GM23338 (cell line): Measurements from ENCODE around the gene KRT2.

Experiments used
- EZH2phosphoT487 ChIP-seq: fragments of 200-600 bp; sonication (generic); IDR thresholded peaks from one replicate; pipeline ENCODE4 v1.8.1; 2018; ENCODE audit warnings: antibody characterized with exemption; ENCODE audit not compliant: unreplicated experiment
- POLR2AphosphoS5 ChIP-seq: IDR thresholded peaks from 2 replicates; pipeline ENCODE4 v1.6.1; 2016; ENCODE audit warnings: antibody characterized with exemption, low read depth
- TF ChIP-seq, protein P1 (sequence below), 2 experiments: fragments of 200-600 bp in 1 of 2; sonication (generic) in 1 of 2; conservative IDR thresholded peaks; 2 replicates each; pipeline versions ENCODE4 v1.5.1 to v1.6.1; 2016 to 2017; ENCODE audit warnings: antibody characterized with exemption in 2 of 2, low read depth in 2 of 2, mild to moderate bottlenecking in 2 of 2, moderate library complexity in 1 of 2
- TF ChIP-seq, protein P2 (sequence below): IDR thresholded peaks from one replicate; pipeline ENCODE4 v1.6.1; 2018; ENCODE audit warnings: antibody characterized with exemption; ENCODE audit not compliant: unreplicated experiment

DNA sequence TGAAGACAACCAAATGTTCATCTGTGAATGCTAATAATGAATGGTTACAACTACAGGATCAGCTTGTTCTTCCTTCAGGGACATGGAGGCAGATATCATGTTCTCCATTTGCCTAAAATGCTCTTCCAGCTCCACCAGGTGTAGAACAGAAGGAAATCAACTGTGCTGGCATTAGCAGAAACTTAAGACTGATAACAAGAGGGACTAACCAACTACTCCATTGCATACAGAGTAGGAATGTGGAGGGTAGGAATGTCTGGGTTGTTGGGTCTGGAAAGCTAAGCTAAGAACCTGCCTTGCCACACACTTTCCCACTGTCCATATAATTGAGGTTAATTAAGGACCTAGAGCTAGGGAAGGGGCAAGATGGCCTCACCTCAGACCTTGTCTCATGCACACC is 11.4 kb upstream of the KRT2 start:
- TF ChIP-seq, protein P1, sequence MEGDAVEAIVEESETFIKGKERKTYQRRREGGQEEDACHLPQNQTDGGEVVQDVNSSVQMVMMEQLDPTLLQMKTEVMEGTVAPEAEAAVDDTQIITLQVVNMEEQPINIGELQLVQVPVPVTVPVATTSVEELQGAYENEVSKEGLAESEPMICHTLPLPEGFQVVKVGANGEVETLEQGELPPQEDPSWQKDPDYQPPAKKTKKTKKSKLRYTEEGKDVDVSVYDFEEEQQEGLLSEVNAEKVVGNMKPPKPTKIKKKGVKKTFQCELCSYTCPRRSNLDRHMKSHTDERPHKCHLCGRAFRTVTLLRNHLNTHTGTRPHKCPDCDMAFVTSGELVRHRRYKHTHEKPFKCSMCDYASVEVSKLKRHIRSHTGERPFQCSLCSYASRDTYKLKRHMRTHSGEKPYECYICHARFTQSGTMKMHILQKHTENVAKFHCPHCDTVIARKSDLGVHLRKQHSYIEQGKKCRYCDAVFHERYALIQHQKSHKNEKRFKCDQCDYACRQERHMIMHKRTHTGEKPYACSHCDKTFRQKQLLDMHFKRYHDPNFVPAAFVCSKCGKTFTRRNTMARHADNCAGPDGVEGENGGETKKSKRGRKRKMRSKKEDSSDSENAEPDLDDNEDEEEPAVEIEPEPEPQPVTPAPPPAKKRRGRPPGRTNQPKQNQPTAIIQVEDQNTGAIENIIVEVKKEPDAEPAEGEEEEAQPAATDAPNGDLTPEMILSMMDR (conservative IDR thresholded peaks at IDR 0.05; ENCODE audit: low read depth in 2 of 2): no peak
- no peak for TF ChIP-seq EZH2phosphoT487
- TF ChIP-seq POLR2AphosphoS5: no peak
- TF ChIP-seq, protein P2, sequence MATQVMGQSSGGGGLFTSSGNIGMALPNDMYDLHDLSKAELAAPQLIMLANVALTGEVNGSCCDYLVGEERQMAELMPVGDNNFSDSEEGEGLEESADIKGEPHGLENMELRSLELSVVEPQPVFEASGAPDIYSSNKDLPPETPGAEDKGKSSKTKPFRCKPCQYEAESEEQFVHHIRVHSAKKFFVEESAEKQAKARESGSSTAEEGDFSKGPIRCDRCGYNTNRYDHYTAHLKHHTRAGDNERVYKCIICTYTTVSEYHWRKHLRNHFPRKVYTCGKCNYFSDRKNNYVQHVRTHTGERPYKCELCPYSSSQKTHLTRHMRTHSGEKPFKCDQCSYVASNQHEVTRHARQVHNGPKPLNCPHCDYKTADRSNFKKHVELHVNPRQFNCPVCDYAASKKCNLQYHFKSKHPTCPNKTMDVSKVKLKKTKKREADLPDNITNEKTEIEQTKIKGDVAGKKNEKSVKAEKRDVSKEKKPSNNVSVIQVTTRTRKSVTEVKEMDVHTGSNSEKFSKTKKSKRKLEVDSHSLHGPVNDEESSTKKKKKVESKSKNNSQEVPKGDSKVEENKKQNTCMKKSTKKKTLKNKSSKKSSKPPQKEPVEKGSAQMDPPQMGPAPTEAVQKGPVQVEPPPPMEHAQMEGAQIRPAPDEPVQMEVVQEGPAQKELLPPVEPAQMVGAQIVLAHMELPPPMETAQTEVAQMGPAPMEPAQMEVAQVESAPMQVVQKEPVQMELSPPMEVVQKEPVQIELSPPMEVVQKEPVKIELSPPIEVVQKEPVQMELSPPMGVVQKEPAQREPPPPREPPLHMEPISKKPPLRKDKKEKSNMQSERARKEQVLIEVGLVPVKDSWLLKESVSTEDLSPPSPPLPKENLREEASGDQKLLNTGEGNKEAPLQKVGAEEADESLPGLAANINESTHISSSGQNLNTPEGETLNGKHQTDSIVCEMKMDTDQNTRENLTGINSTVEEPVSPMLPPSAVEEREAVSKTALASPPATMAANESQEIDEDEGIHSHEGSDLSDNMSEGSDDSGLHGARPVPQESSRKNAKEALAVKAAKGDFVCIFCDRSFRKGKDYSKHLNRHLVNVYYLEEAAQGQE: no peak
